COR-L47 (cell line): ENCODE data around the gene TTC4.

Experiments
- DNase-seq: peaks from one replicate; lab custom pipeline; 2025; lab: John Stamatoyannopoulos, UW

TTC4 gene

GRCh38 chr1:54784066-54784465 lies 68.4 kb downstream of the TTC4 start:
- no peak for DNase-seq

- no peak for DNase-seq
These were observed 71.1 kb downstream of the TTC4 start for GRCh38 chr1:54786778-54787177.

DNA sequence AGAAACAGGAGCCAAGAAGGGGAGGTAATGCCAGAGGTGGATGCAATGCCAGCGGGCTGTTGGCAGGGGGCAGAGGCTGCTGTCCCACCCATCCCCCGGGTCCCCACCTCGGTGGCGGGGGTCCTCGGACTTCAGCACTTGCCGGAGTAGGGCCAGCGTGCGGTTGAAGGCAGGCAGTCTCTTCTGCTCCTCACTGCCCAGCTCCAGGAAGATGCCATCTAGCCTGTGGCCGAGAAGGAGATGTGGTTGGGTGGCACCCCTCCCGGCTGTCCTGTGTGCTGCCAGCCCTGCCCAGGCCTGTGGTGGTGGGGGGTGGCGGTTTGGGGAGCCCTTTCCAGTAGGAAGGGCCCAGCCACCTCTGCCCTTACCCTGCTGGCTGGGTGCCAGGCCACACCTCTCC lies 71.9 kb downstream of the TTC4 start:
- no peak for DNase-seq

DNA sequence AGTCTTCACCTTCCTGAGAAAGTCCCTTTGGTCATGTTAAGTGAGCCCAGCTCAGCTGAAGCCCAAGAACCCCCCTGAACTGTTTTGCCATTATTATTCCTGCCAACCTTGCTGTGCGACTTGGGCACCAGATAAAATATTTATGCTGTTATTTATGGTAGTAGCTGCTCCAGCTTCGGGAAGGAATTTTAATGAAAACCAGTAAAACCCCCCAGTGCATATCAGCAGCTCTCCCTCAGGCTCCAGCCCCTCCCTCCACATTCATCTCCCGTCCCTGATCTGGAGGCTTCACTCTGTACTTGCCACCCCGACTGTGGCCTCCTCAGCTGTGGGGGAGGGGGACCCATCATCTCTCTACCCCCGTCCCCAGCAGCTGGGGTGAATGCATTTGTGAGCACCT lies 72.8 kb downstream of the TTC4 start:
- no peak for DNase-seq

- peak; percentile 12 for DNase-seq
These were observed 76.3 kb downstream of the TTC4 start for GRCh38 chr1:54791880-54792522.
